SK-N-SH (cell line): Measurements from ENCODE around the gene GALNT17.

ENCODE experiments used
- CTCF ChIP-seq: fragments of 200-600 bp; sonication (generic); IDR thresholded peaks from 2 replicates; pipeline ENCODE4 v1.6.1; 2017; ENCODE audit warnings: antibody characterized with exemption, mild to moderate bottlenecking, moderate library complexity
- FOSL2 ChIP-seq: IDR thresholded peaks from 2 replicates; pipeline ENCODE4 v1.4.0; 2012; ENCODE audit warnings: low read depth, mild to moderate bottlenecking, moderate library complexity, borderline replicate concordance
- GABPA ChIP-seq: IDR thresholded peaks from 2 replicates; pipeline ENCODE4 v1.4.0; 2012; ENCODE audit warnings: low read depth, mild to moderate bottlenecking
- MAX ChIP-seq: IDR thresholded peaks from 2 replicates; pipeline ENCODE4 v1.4.0; 2012; ENCODE audit warnings: low read depth
- POLR2AphosphoS5 ChIP-seq: IDR thresholded peaks from 2 replicates; pipeline ENCODE4 v1.6.1; 2012; ENCODE audit warnings: low read depth, low read length
- RFX5 ChIP-seq: IDR thresholded peaks from 2 replicates; pipeline ENCODE4 v1.6.1; 2012; ENCODE audit warnings: mild to moderate bottlenecking, improper control_type of control experiment, low read length
- TCF12 ChIP-seq: IDR thresholded peaks from 2 replicates; pipeline ENCODE4 v1.4.0; 2012
- USF1 ChIP-seq: IDR thresholded peaks from 2 replicates; pipeline ENCODE4 v1.4.0; 2012; ENCODE audit warnings: low read depth, borderline replicate concordance
- USF2 ChIP-seq: fragments of 150-350 bp; IDR thresholded peaks from 2 replicates; pipeline ENCODE4 v1.6.1; 2017; ENCODE audit warnings: antibody characterized with exemption, low read length, low read depth, borderline replicate concordance
- YY1 ChIP-seq: IDR thresholded peaks from 2 replicates; pipeline ENCODE4 v1.4.0; 2012; ENCODE audit warnings: low read depth, mild to moderate bottlenecking

GRCh38 chr7:71649812-71650211, 517.9 kb downstream of the GALNT17 start:
- TF ChIP-seq POLR2AphosphoS5: no peak
- TF ChIP-seq MAX: no peak
- no peak for TF ChIP-seq YY1
- TF ChIP-seq USF1: no peak
- no peak for TF ChIP-seq TCF12
- TF ChIP-seq USF2: no peak
- no peak for TF ChIP-seq GABPA
- TF ChIP-seq CTCF: no peak
- TF ChIP-seq RFX5: no peak
- no peak for TF ChIP-seq FOSL2
